Measurements from ENCODE around the gene VTI1A. TPM values are rescaled to one million over a fixed set of nuclear protein-coding genes. Genes with fewer than 3 reads are reported as not detected.
"Not testable (repeated sequence)": the region's sequence is repeated elsewhere in the genome, so short reads cannot be mapped to it uniquely, and the experiment has no call there.

The VTI1A gene
- total RNA-seq, 6 experiments from 2014 or later, result 11.2 to 26.2 (median 12.3) TPM

DNA sequence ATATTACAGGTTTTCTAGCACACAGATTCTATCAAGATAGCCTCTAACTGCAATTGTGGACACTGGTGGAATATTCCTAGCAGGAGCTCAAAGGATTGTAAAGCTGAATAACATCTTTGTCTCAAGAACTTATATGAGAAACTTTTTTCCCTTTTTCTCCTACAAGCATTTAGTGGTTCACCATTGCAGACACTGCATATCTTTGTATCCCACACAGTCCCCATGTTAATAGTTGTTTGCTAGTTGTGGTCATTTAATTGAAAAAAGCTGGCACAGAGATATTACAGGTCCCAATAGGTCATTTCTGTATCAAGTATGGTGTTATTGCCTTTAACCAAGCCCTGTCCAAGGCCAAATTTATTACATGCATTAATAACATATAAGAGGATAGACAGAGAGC is 276.9 kb downstream of the VTI1A start:
- H3K9me3 ChIP-seq, result no peaks in the 10 kb centered on the region
- no peak overlapping the region for H3K4me3 ChIP-seq
- no peaks in the 10 kb centered on the region for H3K36me3 ChIP-seq
- ATAC-seq (no peak), DNase-seq (no peak)
- intact Hi-C loops (cut with DNase I), result no loop called here
- TF ChIP-seq, protein P1, sequence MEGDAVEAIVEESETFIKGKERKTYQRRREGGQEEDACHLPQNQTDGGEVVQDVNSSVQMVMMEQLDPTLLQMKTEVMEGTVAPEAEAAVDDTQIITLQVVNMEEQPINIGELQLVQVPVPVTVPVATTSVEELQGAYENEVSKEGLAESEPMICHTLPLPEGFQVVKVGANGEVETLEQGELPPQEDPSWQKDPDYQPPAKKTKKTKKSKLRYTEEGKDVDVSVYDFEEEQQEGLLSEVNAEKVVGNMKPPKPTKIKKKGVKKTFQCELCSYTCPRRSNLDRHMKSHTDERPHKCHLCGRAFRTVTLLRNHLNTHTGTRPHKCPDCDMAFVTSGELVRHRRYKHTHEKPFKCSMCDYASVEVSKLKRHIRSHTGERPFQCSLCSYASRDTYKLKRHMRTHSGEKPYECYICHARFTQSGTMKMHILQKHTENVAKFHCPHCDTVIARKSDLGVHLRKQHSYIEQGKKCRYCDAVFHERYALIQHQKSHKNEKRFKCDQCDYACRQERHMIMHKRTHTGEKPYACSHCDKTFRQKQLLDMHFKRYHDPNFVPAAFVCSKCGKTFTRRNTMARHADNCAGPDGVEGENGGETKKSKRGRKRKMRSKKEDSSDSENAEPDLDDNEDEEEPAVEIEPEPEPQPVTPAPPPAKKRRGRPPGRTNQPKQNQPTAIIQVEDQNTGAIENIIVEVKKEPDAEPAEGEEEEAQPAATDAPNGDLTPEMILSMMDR (IDR thresholded peaks at IDR 0.05), result no peak
- no peak for TF ChIP-seq POLR2A (IDR thresholded peaks at IDR 0.05)
- no peak overlapping the region for H3K27ac ChIP-seq
- H3K4me1 ChIP-seq, result peaks cover 0 to 17% (median 5%) of the 10 kb centered on the region in 4 donors
- no peaks in the 10 kb centered on the region for H3K27me3 ChIP-seq

DNA sequence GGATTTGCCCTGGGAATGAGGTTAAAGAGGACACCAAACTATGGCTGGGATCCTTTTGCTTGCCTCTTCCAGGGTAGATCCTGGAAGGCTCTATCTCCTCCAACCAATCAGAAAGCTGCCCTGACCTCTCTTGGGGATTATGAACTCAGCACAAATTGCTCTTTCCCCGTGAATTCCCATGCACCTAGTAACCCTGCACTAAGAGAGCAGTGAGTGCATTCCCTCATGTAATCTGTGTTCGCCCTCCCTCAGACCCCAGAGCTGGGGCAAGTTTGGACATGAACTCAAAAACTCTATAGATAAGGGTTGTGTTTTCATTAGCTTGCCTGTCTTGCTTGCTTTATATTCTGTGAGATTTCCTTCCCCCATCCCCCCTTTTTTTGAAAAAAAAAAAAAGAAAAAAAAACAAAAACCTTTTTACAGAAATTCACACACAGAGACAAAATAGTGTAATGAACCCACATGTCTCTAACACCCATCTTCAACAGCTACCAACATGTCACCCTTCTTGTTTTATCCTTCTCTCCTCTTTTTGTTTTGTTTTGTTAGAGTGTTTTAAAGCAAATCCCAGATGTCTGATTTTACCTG is 277.5 kb downstream of the VTI1A start:
- H3K36me3 ChIP-seq, result no peaks in the 10 kb centered on the region
- H3K9me3 ChIP-seq, result no peaks in the 10 kb centered on the region
- intact Hi-C loops (cut with DNase I), result no loop called here
- H3K4me3 ChIP-seq, result no peak overlapping the region
- no peak overlapping the region for H3K27ac ChIP-seq
- H3K4me1 ChIP-seq, result peaks cover 0 to 21% (median 7%) of the 10 kb centered on the region in 4 donors
- ATAC-seq (no peak), DNase-seq (no peak)
- H3K27me3 ChIP-seq, result no peaks in the 10 kb centered on the region
- TF ChIP-seq POLR2A (IDR thresholded peaks at IDR 0.05), result no peak
- TF ChIP-seq, protein P1 (IDR thresholded peaks at IDR 0.05), result no peak
- 86% methylated on average over 1 of the region's 2 CpGs for WGBS (ENCODE audit: insufficient coverage, low coverage, low lambda C conversion rate, missing lambda C conversion rate)

DNA sequence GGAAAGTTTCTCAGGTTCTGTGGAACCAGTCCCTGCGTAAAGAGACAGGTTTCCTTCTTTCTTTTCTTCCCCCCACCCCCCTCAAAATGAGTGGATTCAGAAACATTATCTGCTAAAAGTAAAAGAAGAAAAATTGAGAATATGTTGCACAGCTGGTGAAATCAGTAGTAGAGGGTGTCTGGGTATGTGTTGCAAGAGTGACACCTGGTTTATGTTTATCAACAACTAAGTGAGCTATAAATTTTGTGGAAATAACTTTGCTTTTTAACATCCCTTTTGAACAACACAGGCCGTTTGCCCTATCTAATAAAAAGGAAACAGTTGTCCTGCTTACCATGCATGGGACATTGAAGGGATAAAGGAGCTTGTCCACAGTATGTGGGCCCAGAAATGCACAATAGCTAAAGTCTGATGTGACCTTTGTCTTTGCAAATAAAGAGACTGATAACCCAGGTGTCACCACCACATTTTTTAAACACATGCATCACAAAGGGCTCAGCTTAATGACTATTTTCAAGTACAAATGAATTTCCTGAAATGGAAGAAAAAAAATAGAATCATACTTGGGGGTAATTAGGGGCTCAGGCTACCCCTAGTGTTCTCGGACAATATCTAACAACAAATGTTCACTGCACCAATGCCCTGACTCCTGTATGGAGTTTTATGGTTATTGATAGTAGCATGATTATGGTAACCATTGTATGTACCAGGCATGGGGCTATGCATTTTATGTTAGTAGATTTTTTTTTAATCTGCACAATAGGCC is 281.3 kb downstream of the VTI1A start:
- TF ChIP-seq, protein P1 (IDR thresholded peaks at IDR 0.05), result no peak
- peak; percentile 39 for TF ChIP-seq POLR2A (IDR thresholded peaks at IDR 0.05)
- peaks cover 0 to 23% (median 9%) of the 10 kb centered on the region in 4 donors for H3K4me1 ChIP-seq
- intact Hi-C loops (cut with DNase I), result no loop called here
- no peaks in the 10 kb centered on the region for H3K9me3 ChIP-seq
- peak overlapping the region; percentile 61 to 74 (median 64) for H3K27ac ChIP-seq
- DNase-seq, result no peak
- H3K4me3 ChIP-seq, result peak overlapping the region in 1 of 3 donors; percentile 5
- no peaks in the 10 kb centered on the region for H3K36me3 ChIP-seq
- WGBS (ENCODE audit: insufficient coverage, low coverage, low lambda C conversion rate, missing lambda C conversion rate), result 32% methylated on average over 3 of the region's 3 CpGs
- no peaks in the 10 kb centered on the region for H3K27me3 ChIP-seq
- peak; percentile 88 to 93 (median 91) for ATAC-seq

DNA sequence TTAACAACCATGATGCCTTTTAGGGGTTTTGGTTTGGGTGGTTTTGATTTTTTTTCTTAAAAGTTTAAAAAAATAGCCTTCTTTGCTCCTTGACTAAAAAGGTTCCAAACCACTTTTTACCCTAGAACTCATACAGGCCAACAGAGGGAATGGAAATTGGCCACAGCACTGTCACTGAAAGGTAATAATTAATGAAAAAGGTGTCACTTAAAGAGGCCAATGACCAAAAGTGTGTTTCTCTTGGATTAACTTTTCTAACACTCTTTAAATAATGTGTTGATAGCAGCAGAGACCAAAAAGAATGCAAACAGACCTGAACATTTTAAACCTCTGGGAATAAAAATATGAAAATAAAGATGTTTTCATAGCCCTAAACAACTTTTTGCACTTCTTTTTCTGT is 282.0 kb downstream of the VTI1A start:
- H3K27ac ChIP-seq, result peak overlapping the region; percentile 43 to 74 (median 64)
- ATAC-seq (peak; percentile 72 to 80 (median 74)), DNase-seq (no peak)
- no peak for TF ChIP-seq POLR2A (IDR thresholded peaks at IDR 0.05)
- TF ChIP-seq, protein P1 (IDR thresholded peaks at IDR 0.05), result no peak
- H3K4me3 ChIP-seq, result no peak overlapping the region
- H3K36me3 ChIP-seq, result no peaks in the 10 kb centered on the region
- H3K4me1 ChIP-seq, result peaks cover 0 to 23% (median 9%) of the 10 kb centered on the region in 4 donors
- intact Hi-C loops (cut with DNase I), result no loop called here
- H3K9me3 ChIP-seq, result no peaks in the 10 kb centered on the region
- no peaks in the 10 kb centered on the region for H3K27me3 ChIP-seq

DNA sequence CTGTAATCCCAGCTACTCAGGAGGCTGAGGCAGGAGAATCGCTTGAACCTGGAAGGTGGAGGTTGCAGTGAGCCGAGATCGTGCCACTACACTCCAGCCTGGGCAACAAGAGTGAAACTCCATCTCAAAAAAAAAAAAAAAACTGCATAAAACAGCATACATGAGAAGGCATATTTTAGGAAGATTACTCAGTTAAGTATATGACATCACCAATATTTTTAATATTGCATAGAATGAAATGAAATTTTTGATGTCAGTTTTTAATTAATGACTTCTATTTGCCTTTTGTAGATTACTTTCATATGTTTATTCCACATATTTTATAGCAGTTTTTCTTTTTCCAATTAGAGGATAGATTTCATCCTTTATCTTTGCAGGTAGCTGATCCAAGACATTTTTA is 284.4 kb downstream of the VTI1A start:
- H3K27me3 ChIP-seq; DNase-seq; H3K9me3 ChIP-seq; intact Hi-C loops (cut with DNase I); H3K36me3 ChIP-seq; ATAC-seq; H3K4me3 ChIP-seq; H3K27ac ChIP-seq: not testable (repeated sequence)
- 86% methylated on average over 2 of the region's 3 CpGs for WGBS (ENCODE audit: insufficient coverage, low coverage, low lambda C conversion rate, missing lambda C conversion rate)
- peaks cover 0 to 23% (median 10%) of the 10 kb centered on the region in 4 donors for H3K4me1 ChIP-seq
